CD4-positive, alpha-beta T cell treated with Interleukin-2 at 100 ng/mL for 4 hours (primary cell): ENCODE results near the gene NDUFAF4.

Experiments used
- DNase-seq: peaks from one replicate; pipeline ENCODE4 v3.0.0-alpha.2; 2020; ENCODE audit warnings: low spot score

NDUFAF4 gene

GRCh38 chr6:96899019-96899418 lies 1.3 kb upstream of the NDUFAF4 start:
- DNase-seq, result no peak

- no peak for DNase-seq
Observed at GRCh38 chr6:96898241-96898851, 655 bp upstream of the NDUFAF4 start.

GRCh38 chr6:96889146-96889545 lies 8.5 kb downstream of the NDUFAF4 start:
- DNase-seq, result no peak

- DNase-seq, result no peak
Observed at GRCh38 chr6:96888745-96889144, 8.9 kb downstream of the NDUFAF4 start.

- no peak for DNase-seq
Observed at GRCh38 chr6:96886519-96886918, 11.2 kb downstream of the NDUFAF4 start.

GRCh38 chr6:96885187-96885631 lies 12.5 kb downstream of the NDUFAF4 start:
- peak; percentile 33 for DNase-seq

GRCh38 chr6:96878143-96878542 lies 19.5 kb downstream of the NDUFAF4 start:
- DNase-seq, result no peak

GRCh38 chr6:96876886-96877545 lies 20.7 kb downstream of the NDUFAF4 start:
- no peak for DNase-seq

GRCh38 chr6:96872976-96873375 lies 24.7 kb downstream of the NDUFAF4 start:
- no peak for DNase-seq

- DNase-seq, result no peak
Observed at GRCh38 chr6:96865055-96865405, 32.7 kb downstream of the NDUFAF4 start.

- no peak for DNase-seq
Observed at GRCh38 chr6:96864216-96865054, 33.3 kb downstream of the NDUFAF4 start.

GRCh38 chr6:96862560-96862959 lies 35.1 kb downstream of the NDUFAF4 start:
- DNase-seq, result no peak

GRCh38 chr6:96861588-96861987 lies 36.1 kb downstream of the NDUFAF4 start:
- DNase-seq, result no peak

- no peak for DNase-seq
Observed at GRCh38 chr6:96856856-96857255, 40.8 kb downstream of the NDUFAF4 start.

- DNase-seq, result no peak
Observed at GRCh38 chr6:96853083-96853482, 44.6 kb downstream of the NDUFAF4 start.

GRCh38 chr6:96852605-96853004 lies 45.1 kb downstream of the NDUFAF4 start:
- DNase-seq, result no peak

- no peak for DNase-seq
Observed at GRCh38 chr6:96851858-96852257, 45.8 kb downstream of the NDUFAF4 start.

- DNase-seq, result no peak
Observed at GRCh38 chr6:96849615-96850014, 48.1 kb downstream of the NDUFAF4 start.

GRCh38 chr6:96844530-96844929 lies 53.2 kb downstream of the NDUFAF4 start:
- no peak for DNase-seq

- no peak for DNase-seq
Observed at GRCh38 chr6:96841345-96841744, 56.3 kb downstream of the NDUFAF4 start.
